Bronchial epithelial cell (primary cell): Measurements from ENCODE around the gene TYSND1. TPM values are rescaled to one million over a fixed set of nuclear protein-coding genes. Genes with fewer than 3 reads are reported as not detected.

ENCODE experiments used
- DNase-seq: peaks from one replicate; pipeline ENCODE4 v3.0.0-alpha.2; 2010; ENCODE audit warnings: low read depth
- FAIRE-seq: peaks from 2 replicates; lab custom pipeline; 2011; peaks lifted over from hg19 to GRCh38; lab: Jason Lieb, UNC
- H3K27me3 ChIP-seq: 2 replicates; pipeline ENCODE4 v1.5.1; 2011; ENCODE audit warnings: low read length; ENCODE audit not compliant: control insufficient read depth, insufficient read depth
- H3K36me3 ChIP-seq: 2 replicates; pipeline ENCODE4 v1.5.1; 2011; ENCODE audit warnings: low read length; ENCODE audit not compliant: control insufficient read depth, insufficient read depth
- H3K4me3 ChIP-seq: 2 replicates; pipeline ENCODE4 v1.5.1; 2011; ENCODE audit warnings: mild to moderate bottlenecking, low read depth, low read length, control low read depth
- total RNA-seq: library from RNA; depleted of rRNA; stranded (reverse); fragments of >200 nt; gene quantifications from 2 replicates; pipeline ENCODE4 v1.2.1, GENCODE V29; 2014
- TF ChIP-seq, protein P1 (sequence below): IDR thresholded peaks from 2 replicates; pipeline ENCODE4 v1.5.1; 2011; ENCODE audit warnings: mild to moderate bottlenecking, moderate library complexity, low read length, control low read depth, inconsistent platforms; ENCODE audit not compliant: insufficient read depth, severe bottlenecking

TYSND1 gene
- total RNA-seq, 1 donor from 2014 or later: 32.1 TPM

DNA sequence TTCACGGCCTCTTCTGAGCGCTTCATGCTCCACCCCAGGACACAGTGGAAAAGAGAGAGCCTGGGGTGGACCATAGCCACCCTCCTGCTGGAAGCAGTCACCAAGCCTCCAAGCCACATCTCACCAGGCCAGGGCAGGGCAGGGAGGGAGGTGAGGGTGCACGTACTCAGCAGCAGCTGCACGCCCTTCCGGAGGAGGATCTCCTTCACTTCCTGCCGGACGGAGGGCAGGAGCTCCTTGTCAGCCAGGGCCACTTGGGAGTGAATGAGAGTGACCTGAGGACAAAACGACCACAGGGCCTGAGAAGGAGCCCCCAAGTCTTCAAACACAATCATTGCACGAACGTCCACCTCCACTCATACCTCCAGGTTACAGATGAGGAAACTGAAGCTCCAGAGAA, 28.9 kb downstream of the TYSND1 start:
- H3K36me3 ChIP-seq: peaks cover 11% of the 10 kb centered on the region
- no peak for FAIRE-seq
- TF ChIP-seq, protein P1, sequence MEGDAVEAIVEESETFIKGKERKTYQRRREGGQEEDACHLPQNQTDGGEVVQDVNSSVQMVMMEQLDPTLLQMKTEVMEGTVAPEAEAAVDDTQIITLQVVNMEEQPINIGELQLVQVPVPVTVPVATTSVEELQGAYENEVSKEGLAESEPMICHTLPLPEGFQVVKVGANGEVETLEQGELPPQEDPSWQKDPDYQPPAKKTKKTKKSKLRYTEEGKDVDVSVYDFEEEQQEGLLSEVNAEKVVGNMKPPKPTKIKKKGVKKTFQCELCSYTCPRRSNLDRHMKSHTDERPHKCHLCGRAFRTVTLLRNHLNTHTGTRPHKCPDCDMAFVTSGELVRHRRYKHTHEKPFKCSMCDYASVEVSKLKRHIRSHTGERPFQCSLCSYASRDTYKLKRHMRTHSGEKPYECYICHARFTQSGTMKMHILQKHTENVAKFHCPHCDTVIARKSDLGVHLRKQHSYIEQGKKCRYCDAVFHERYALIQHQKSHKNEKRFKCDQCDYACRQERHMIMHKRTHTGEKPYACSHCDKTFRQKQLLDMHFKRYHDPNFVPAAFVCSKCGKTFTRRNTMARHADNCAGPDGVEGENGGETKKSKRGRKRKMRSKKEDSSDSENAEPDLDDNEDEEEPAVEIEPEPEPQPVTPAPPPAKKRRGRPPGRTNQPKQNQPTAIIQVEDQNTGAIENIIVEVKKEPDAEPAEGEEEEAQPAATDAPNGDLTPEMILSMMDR: no peak

DNA sequence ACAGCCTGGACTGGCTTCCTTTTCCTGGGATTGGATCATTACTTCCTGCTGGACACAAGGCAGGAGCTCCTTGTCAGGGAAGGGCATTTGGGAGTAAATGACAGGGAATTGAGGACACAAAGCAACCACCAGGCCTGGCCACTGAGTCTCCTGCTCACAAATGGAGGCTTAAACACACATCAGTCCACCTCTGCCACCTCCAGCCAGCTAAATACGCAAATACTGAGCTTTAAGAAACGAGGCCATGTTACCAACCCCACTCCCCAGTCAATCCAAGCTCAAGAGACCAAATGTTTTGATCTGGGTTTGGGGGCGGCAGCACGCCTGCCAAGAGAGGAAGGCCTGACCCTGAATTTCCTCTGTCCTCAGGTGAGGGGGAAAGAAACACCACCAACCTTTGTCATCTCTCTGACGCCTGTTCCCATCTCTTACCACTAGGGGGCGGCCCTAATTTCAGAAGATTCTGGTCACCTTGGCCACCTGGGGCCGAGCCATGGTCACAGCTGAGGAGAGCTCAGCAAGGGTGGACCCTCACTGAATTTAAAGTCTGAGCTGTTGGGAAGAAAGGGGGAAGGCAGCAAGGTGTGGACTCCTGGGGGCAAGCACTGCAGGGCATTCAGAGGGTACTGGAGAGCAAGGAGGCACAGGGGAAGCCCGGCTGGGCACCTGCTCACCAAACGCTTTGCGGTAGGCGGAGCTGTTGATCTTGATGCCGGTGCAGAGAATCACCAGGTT, 30.4 kb downstream of the TYSND1 start:
- H3K27me3 ChIP-seq: no peaks in the 10 kb centered on the region
- no peak overlapping the region for H3K4me3 ChIP-seq
- TF ChIP-seq, protein P1: peak; percentile 82
- DNase-seq: peak; percentile 19
- FAIRE-seq: no peak
- H3K36me3 ChIP-seq: peaks cover 11% of the 10 kb centered on the region

More for the DNA sequence above, 28.9 kb downstream of the TYSND1 start:
- Histone ChIP-seq H3K4me3 (no peak overlapping the region), H3K27me3 (no peaks in the 10 kb centered on the region)
- no peak for DNase-seq

DNA sequence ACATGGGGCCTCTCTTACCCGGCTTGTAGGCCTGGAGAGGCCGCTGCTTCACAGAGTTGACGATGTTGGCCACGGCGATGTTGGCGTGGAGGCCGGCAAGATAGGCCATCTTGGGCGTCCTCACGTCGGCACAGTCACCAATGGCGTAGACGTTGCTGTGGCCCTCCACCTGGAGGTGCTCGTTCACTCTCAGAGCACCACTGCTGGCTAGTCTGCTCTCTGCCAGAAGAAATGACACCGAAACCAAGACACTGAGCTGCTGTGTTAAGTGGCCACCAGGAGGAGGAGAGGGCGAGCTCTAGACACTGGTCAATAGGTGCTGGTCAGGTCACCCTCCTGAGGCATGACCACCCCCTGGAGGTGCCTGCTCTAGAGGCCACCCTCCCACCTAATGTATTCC, 31.6 kb downstream of the TYSND1 start:
- TF ChIP-seq, protein P1: no peak
- no peak overlapping the region for H3K4me3 ChIP-seq
- H3K27me3 ChIP-seq: no peaks in the 10 kb centered on the region
- DNase-seq (no peak), FAIRE-seq (no peak)
- H3K36me3 ChIP-seq: peaks cover 11% of the 10 kb centered on the region

DNA sequence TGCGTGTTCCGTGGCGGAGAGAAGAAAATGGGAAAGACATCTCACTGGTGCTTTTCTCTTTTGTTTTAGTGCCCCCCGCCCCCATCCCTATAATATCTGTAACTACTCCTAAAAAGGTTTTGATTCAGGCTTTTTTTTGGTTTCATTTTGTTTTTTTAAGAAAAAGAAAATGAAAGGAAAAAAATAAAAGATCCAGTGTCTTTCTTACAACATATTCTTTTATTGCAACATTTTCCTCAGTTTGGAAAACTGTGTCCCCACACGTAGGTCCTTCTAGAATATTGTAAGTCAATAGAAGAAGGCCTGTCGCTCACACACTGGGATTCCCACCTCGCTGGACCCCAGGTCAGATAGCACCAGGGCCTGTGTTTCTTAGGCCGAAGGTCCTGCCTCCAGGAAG, 34.4 kb downstream of the TYSND1 start:
- TF ChIP-seq, protein P1: no peak
- FAIRE-seq: no peak
- Histone ChIP-seq H3K36me3 (peaks cover 9% of the 10 kb centered on the region), H3K27me3 (no peaks in the 10 kb centered on the region), H3K4me3 (no peak overlapping the region)
- no peak for DNase-seq

DNA sequence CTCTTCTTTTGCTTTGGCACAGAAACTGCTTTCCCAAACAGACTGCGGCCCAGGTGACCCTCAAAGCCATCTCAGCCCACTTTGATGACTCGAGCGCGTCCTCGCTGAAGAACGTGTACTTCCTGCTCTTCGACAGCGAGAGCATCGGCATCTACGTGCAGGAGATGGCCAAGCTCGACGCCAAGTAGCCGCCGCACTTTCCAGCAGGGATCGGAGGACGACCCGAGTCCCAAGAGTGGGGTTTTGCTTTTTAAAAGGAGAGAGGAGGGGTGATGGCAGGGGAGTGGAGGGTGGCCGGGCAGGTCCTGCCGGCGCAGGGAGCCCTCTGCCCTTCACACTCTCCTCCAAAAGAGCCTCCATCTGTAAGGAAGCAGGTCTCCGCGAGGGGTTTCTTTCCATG, 35.0 kb downstream of the TYSND1 start:
- Histone ChIP-seq H3K36me3 (peaks cover 9% of the 10 kb centered on the region), H3K4me3 (no peak overlapping the region), H3K27me3 (no peaks in the 10 kb centered on the region)
- no peak for DNase-seq
- TF ChIP-seq, protein P1: no peak
- no peak for FAIRE-seq
